Left ventricle myocardium superior (tissue), 1 donor: ENCODE data around the gene SHPK. TPM values are rescaled to one million over a fixed set of nuclear protein-coding genes. Genes with fewer than 3 reads are reported as not detected.
"Not testable (repeated sequence)": the region's sequence is repeated elsewhere in the genome, so short reads cannot be mapped to it uniquely, and the experiment has no call there.

Source experiments
- ATAC-seq: fragments of 200-7000 bp; cut with Tn5 transposase; one replicate; pipeline ENCODE4 v1.9.1; 2020; ENCODE audit warnings: mild to moderate bottlenecking, moderate library complexity
- DNase-seq: peaks from one replicate; pipeline ENCODE4 v3.0.0-alpha.2; 2020
- intact Hi-C: fragments of 100-400 bp; cut with micrococcal nuclease; formaldehyde crosslinking; loops from one replicate; pipeline ENCODE4 v1.11.0; 2022
- total RNA-seq: library from RNA; stranded (reverse); fragmentation: NEBNext Ultra II Directional; extraction: Animal tissue kit (Norgen Biotek cat#: 25700); gene quantifications from one replicate; pipeline ENCODE4 v1.2.1, GENCODE V29; 2021
- donor health status: DM: no; HTN: yes; CAD: no; lungs with severe emphysema.

Gene SHPK
- total RNA-seq, 1 donor from 2014 or later = 5.1 TPM

GRCh38 chr17:3569534-3570137 lies 66.4 kb downstream of the SHPK start:
- ATAC-seq (no peak), DNase-seq (no peak)
- intact Hi-C loops = no loop called here

- intact Hi-C loops = no loop called here
- ATAC-seq = no peak
- DNase-seq = no peak
Observed at GRCh38 chr17:3566551-3566950, 69.5 kb downstream of the SHPK start.

GRCh38 chr17:3565143-3565542 lies 70.9 kb downstream of the SHPK start:
- no peak for DNase-seq
- intact Hi-C loops = no loop called here
- no peak for ATAC-seq

- DNase-seq, ATAC-seq, intact Hi-C loops: not testable (repeated sequence)
Observed at GRCh38 chr17:3564241-3564640, 71.8 kb downstream of the SHPK start.

- no peak for DNase-seq
- intact Hi-C loops = no loop called here
- ATAC-seq = no peak
Observed at GRCh38 chr17:3559270-3559645, 76.8 kb downstream of the SHPK start.

GRCh38 chr17:3558603-3559269 lies 77.3 kb downstream of the SHPK start:
- no peak for ATAC-seq
- no peak for DNase-seq
- intact Hi-C loops = no loop called here

Other genes starting within 250 kb of the SHPK start
- not detected for gene OR3A2, start 249.9 kb downstream of the SHPK start, total RNA-seq
- gene OR1E1, start 237.8 kb downstream of the SHPK start, total RNA-seq = not detected
- gene OR3A3, start 224.9 kb downstream of the SHPK start, total RNA-seq = not detected
- not detected for gene OR1E2, start 202.4 kb downstream of the SHPK start, total RNA-seq
- 0.50 TPM for gene SPATA22, start 164.4 kb downstream of the SHPK start, total RNA-seq
- gene ASPA, start 160.3 kb downstream of the SHPK start, total RNA-seq = 3.7 TPM
- 1.3 TPM for gene TRPV3, start 78.4 kb downstream of the SHPK start, total RNA-seq
- gene TRPV1, start 26.8 kb downstream of the SHPK start, total RNA-seq = 3.5 TPM
- gene CTNS, start 510 bp upstream of the SHPK start, total RNA-seq = 7.1 TPM
- gene TAX1BP3, start 32.3 kb upstream of the SHPK start, total RNA-seq = 167 TPM
- 63.4 TPM for gene EMC6, start 32.6 kb upstream of the SHPK start, total RNA-seq
- gene P2RX5, start 59.9 kb upstream of the SHPK start, total RNA-seq = 16.4 TPM
- gene HASPIN, start 87.7 kb upstream of the SHPK start, total RNA-seq = 0.45 TPM
- gene ITGAE, start 164.9 kb upstream of the SHPK start, total RNA-seq = 12.2 TPM
- gene NCBP3, start 210.0 kb upstream of the SHPK start, total RNA-seq = 17.8 TPM